Common myeloid progenitor, CD34-positive (primary cell): ENCODE measurements around the gene BTBD2.

Experiments used
- CTCF ChIA-PET: fragments of 350-600 bp; sonication (Branson Sonifier 250); formaldehyde crosslinking; loops from one replicate; lab custom pipeline; 2021; ENCODE audit warnings: antibody characterized with exemption; lab: Charles Lee
- POLR2A ChIA-PET: fragments of 350-600 bp; sonication (Branson Sonifier 250); formaldehyde crosslinking; loops from one replicate; lab custom pipeline; 2021; ENCODE audit warnings: antibody characterized with exemption; lab: Charles Lee
- DNase-seq, 3 donors: peaks; one replicate each; pipeline versions ENCODE4 v3.0.0 to v3.0.0-alpha.2; 2013
- H3K27ac ChIP-seq, 2 experiments: 1 replicate in 1 of 2; 2 replicates in 1 of 2; pipeline ENCODE4 v1.7.0; 2013; ENCODE audit warnings: inconsistent platforms in 2 of 2, low read length in 2 of 2, mild to moderate bottlenecking in 2 of 2, low read depth in 1 of 2, moderate library complexity in 1 of 2; ENCODE audit not compliant: severe bottlenecking in 2 of 2, insufficient read depth in 1 of 2, poor library complexity in 1 of 2
- H3K27me3 ChIP-seq, 5 experiments: replicated peaks in 2 of 5; 1 replicate in 3 of 5; 2 replicates in 2 of 5; pipeline versions ENCODE4 v1.6.1 to v1.7.0; 2013; ENCODE audit warnings: low read length in 4 of 5, mild to moderate bottlenecking in 2 of 5, moderate library complexity in 2 of 5, inconsistent platforms in 1 of 5; ENCODE audit not compliant: insufficient read depth in 5 of 5, control insufficient read depth in 4 of 5
- H3K36me3 ChIP-seq, 4 experiments: 1 replicate in 2 of 4; 2 replicates in 2 of 4; pipeline versions ENCODE4 v1.6.1 to v1.7.0; 2013; ENCODE audit warnings: low read length in 3 of 4, control low read depth in 1 of 4, mild to moderate bottlenecking in 1 of 4; ENCODE audit not compliant: control insufficient read depth in 4 of 4, insufficient read depth in 4 of 4
- H3K4me1 ChIP-seq, 4 experiments: 1 replicate in 3 of 4; 2 replicates in 1 of 4; pipeline versions ENCODE4 v1.6.1 to v1.7.1; 2013; ENCODE audit warnings: low read length in 3 of 4, mild to moderate bottlenecking in 3 of 4, control low read depth in 1 of 4, inconsistent platforms in 1 of 4, moderate library complexity in 1 of 4; ENCODE audit not compliant: control insufficient read depth in 4 of 4, insufficient read depth in 4 of 4; ENCODE audit errors: control extremely low read depth in 1 of 4
- H3K4me3 ChIP-seq, 7 experiments: 1 replicate in 4 of 7; 2 replicates in 3 of 7; pipeline versions ENCODE4 v1.5.1 to v1.7.0; 2013; ENCODE audit warnings: mild to moderate bottlenecking in 7 of 7, low read length in 6 of 7, moderate library complexity in 6 of 7, inconsistent platforms in 2 of 7, low read depth in 2 of 7, control low read depth in 1 of 7; ENCODE audit not compliant: insufficient read depth in 4 of 7, control insufficient read depth in 1 of 7; ENCODE audit errors: extremely low read depth in 1 of 7
- H3K9me3 ChIP-seq, 5 experiments: 1 replicate in 4 of 5; 2 replicates in 1 of 5; pipeline versions ENCODE4 v1.6.1 to v1.7.1; 2013; ENCODE audit warnings: low read length in 4 of 5, mild to moderate bottlenecking in 2 of 5, inconsistent platforms in 1 of 5, low read depth in 1 of 5, moderate library complexity in 1 of 5; ENCODE audit not compliant: control insufficient read depth in 4 of 5, insufficient read depth in 2 of 5; ENCODE audit errors: control extremely low read depth in 1 of 5
- WGBS: methylation state at CpG from one replicate; pipeline ENCODE4 v1.1.5; 2013; ENCODE audit not compliant: insufficient coverage; 5-methylcytosine and 5-hydroxymethylcytosine counted together

BTBD2 gene

GRCh38 chr19:2040647-2041432 is 25.3 kb upstream of the BTBD2 start:
- Histone ChIP-seq H3K9me3 (no peaks in the 10 kb centered on the region), H3K27me3 (no peaks in the 10 kb centered on the region), H3K4me3 (peak overlapping the region in 2 of 7 experiments; percentile 29 to 72), H3K27ac (peak overlapping the region; percentile 90 to 92), H3K36me3 (peaks cover 2 to 61% (median 41%) of the 10 kb centered on the region in 4 experiments), H3K4me1 (peaks cover 0 to 46% (median 34%) of the 10 kb centered on the region in 4 experiments)
- ChIA-PET POLR2A (interaction anchor here (0.6 kb wide), 1 partner anchor 54 kb away, joined by 3 read pairs; no protein-coding TSS in a partner anchor), CTCF (interaction anchor here (1.1 to 2.8 kb wide), 4 partner anchors 9 to 21 kb away, joined by 3 to 9 read pairs (median 3); no protein-coding TSS in a partner anchor)
- no peak for DNase-seq
- 91% methylated on average over 26 of the region's 28 CpGs for WGBS

GRCh38 chr19:2039959-2040646 is 24.6 kb upstream of the BTBD2 start:
- H3K4me1 ChIP-seq = peaks cover 0 to 47% (median 34%) of the 10 kb centered on the region in 4 experiments
- peak overlapping the region in 1 of 2 experiments; percentile 5 for H3K27ac ChIP-seq
- H3K9me3 ChIP-seq = peaks cover 0 to 7% (median 0%) of the 10 kb centered on the region in 5 experiments
- WGBS = 93% methylated on average over 18 of the region's 20 CpGs
- DNase-seq = no peak
- CTCF ChIA-PET = interaction anchor here (1.2 to 2.8 kb wide), 3 partner anchors 8 to 20 kb away, joined by 3 to 9 read pairs (median 3); no protein-coding TSS in a partner anchor
- H3K27me3 ChIP-seq = no peaks in the 10 kb centered on the region
- POLR2A ChIA-PET = interaction anchor here (0.6 kb wide), 1 partner anchor 55 kb away, joined by 5 read pairs; no protein-coding TSS in a partner anchor
- peaks cover 2 to 53% (median 35%) of the 10 kb centered on the region in 4 experiments for H3K36me3 ChIP-seq
- H3K4me3 ChIP-seq = no peak overlapping the region

- H3K27ac ChIP-seq = peak overlapping the region in 1 of 2 experiments; percentile 7
- H3K9me3 ChIP-seq = peaks cover 0 to 7% (median 0%) of the 10 kb centered on the region in 5 experiments
- DNase-seq = no peak
- no peak overlapping the region for H3K4me3 ChIP-seq
- H3K27me3 ChIP-seq = no peaks in the 10 kb centered on the region
- peaks cover 2 to 47% (median 32%) of the 10 kb centered on the region in 4 experiments for H3K36me3 ChIP-seq
- WGBS = 97% methylated on average over 23 of the region's 30 CpGs
- peaks cover 0 to 43% (median 32%) of the 10 kb centered on the region in 4 experiments for H3K4me1 ChIP-seq
- ChIA-PET POLR2A (interaction anchor here (0.6 kb wide), 1 partner anchor 56 kb away, joined by 5 read pairs; no protein-coding TSS in a partner anchor), CTCF (interaction anchor here (1.2 kb wide), 1 partner anchor 19 kb away, joined by 3 read pairs; no protein-coding TSS in a partner anchor)
Measured at GRCh38 chr19:2039089-2039958, 23.8 kb upstream of the BTBD2 start.

- no peak overlapping the region for H3K27ac ChIP-seq
- H3K36me3 ChIP-seq = peaks cover 2 to 43% (median 31%) of the 10 kb centered on the region in 4 experiments
Measured at GRCh38 chr19:2038284-2039088, 23.0 kb upstream of the BTBD2 start.

GRCh38 chr19:2037651-2038255 is 22.2 kb upstream of the BTBD2 start:
- ChIA-PET POLR2A (interaction anchor here (1.0 kb wide), 1 partner anchor 17 kb away, joined by 3 read pairs; no protein-coding TSS in a partner anchor), CTCF (no interaction called here)

More at GRCh38 chr19:2038284-2039088, 23.0 kb upstream of the BTBD2 start:
- no peaks in the 10 kb centered on the region for H3K27me3 ChIP-seq
- WGBS = 94% methylated on average over 36 of the region's 44 CpGs
- ChIA-PET POLR2A (interaction anchor here (1.0 kb wide), 1 partner anchor 16 kb away, joined by 3 read pairs; no protein-coding TSS in a partner anchor), CTCF (no interaction called here)
- peaks cover 0 to 7% (median 0%) of the 10 kb centered on the region in 5 experiments for H3K9me3 ChIP-seq
- DNase-seq = no peak
- no peak overlapping the region for H3K4me3 ChIP-seq
- H3K4me1 ChIP-seq = peaks cover 0 to 45% (median 33%) of the 10 kb centered on the region in 4 experiments

More at GRCh38 chr19:2037651-2038255, 22.2 kb upstream of the BTBD2 start:
- H3K36me3 ChIP-seq = peaks cover 2 to 35% (median 27%) of the 10 kb centered on the region in 4 experiments
- peaks cover 3 to 45% (median 32%) of the 10 kb centered on the region in 4 experiments for H3K4me1 ChIP-seq
- peaks cover 0 to 7% (median 0%) of the 10 kb centered on the region in 5 experiments for H3K9me3 ChIP-seq
- WGBS = 96% methylated on average over 14 of the region's 24 CpGs
- no peak overlapping the region for H3K4me3 ChIP-seq
- no peak for DNase-seq
- no peaks in the 10 kb centered on the region for H3K27me3 ChIP-seq
- no peak overlapping the region for H3K27ac ChIP-seq
